Caco-2 (cell line): ENCODE data around the gene HDAC4. TPM values are rescaled to one million over a fixed set of nuclear protein-coding genes. Genes with fewer than 3 reads are reported as not detected.

Experiments used
- BruUV-seq: library from RNA; stranded (reverse); fragments of 400-500 nt; replicated peaks from 2 replicates; lab custom pipeline; 2021; lab: Mats Ljungman, UMichigan
- CTCF ChIA-PET: fragments of 300-600 bp; sonication (Branson Sonifier 250); formaldehyde crosslinking; loops from one replicate; lab custom pipeline; 2022; ENCODE audit warnings: antibody characterized with exemption; lab: Charles Lee
- POLR2A ChIA-PET: fragments of 300-600 bp; sonication (Branson Sonifier 250); formaldehyde crosslinking; loops from one replicate; lab custom pipeline; 2022; ENCODE audit warnings: antibody characterized with exemption; lab: Charles Lee
- DNase-seq, 2 experiments: peaks; one replicate each; pipeline versions ENCODE4 v3.0.0 to v3.0.0-alpha.2; 2020 to 2022
- H3K27me3 ChIP-seq: replicated peaks from 2 replicates; pipeline ENCODE4 v1.6.0; 2011; ENCODE audit warnings: low read length; ENCODE audit not compliant: control insufficient read depth, insufficient read depth
- H3K36me3 ChIP-seq: 2 replicates; pipeline ENCODE4 v1.5.1; 2011; ENCODE audit warnings: low read length; ENCODE audit not compliant: control insufficient read depth, insufficient read depth
- H3K4me1 ChIP-seq: fragments of 250-450 bp; sonication (Bioruptor Pico); 2 replicates; pipeline ENCODE4 v1.5.1; 2020; ENCODE audit warnings: mild to moderate bottlenecking
- H3K4me3 ChIP-seq: 2 replicates; pipeline ENCODE4 v1.5.1; 2011; ENCODE audit warnings: low read depth, mild to moderate bottlenecking, control low read depth, low read length
- H3K9me3 ChIP-seq: fragments of 250-450 bp; sonication (Bioruptor Pico); 2 replicates; pipeline ENCODE4 v1.5.1; 2020; ENCODE audit warnings: mild to moderate bottlenecking, moderate library complexity
- H3K27ac Mint-ChIP-seq: one replicate; pipeline ENCODE4 v1.8.0; 2022; ENCODE audit warnings: mixed read lengths; ENCODE audit not compliant: unreplicated experiment
- H3K27me3 Mint-ChIP-seq: one replicate; pipeline ENCODE4 v1.8.0; 2022; ENCODE audit warnings: mixed read lengths; ENCODE audit not compliant: insufficient read depth, unreplicated experiment
- H3K36me3 Mint-ChIP-seq: one replicate; pipeline ENCODE4 v1.8.0; 2022; ENCODE audit warnings: mild to moderate bottlenecking, mixed read lengths; ENCODE audit not compliant: insufficient read depth, unreplicated experiment
- H3K4me1 Mint-ChIP-seq: one replicate; pipeline ENCODE4 v1.8.0; 2022; ENCODE audit warnings: low read depth, mixed read lengths; ENCODE audit not compliant: unreplicated experiment
- H3K4me3 Mint-ChIP-seq: one replicate; pipeline ENCODE4 v1.8.0; 2022; ENCODE audit warnings: mild to moderate bottlenecking, moderate library complexity, mixed read lengths; ENCODE audit not compliant: unreplicated experiment
- H3K9me3 Mint-ChIP-seq: one replicate; pipeline ENCODE4 v1.8.0; 2022; ENCODE audit warnings: mixed read lengths; ENCODE audit not compliant: unreplicated experiment
- intact Hi-C: fragments of 100-400 bp; cut with micrococcal nuclease; formaldehyde crosslinking; loops from one replicate; pipeline ENCODE4 v1.10.0; 2022; ENCODE audit not compliant: unreplicated experiment
- total RNA-seq: library from RNA; stranded (reverse); gene quantifications from 2 replicates; pipeline ENCODE4 v1.2.3, GENCODE V29; 2022
- TF ChIP-seq, protein P1 (sequence below), 2 experiments: fragments of 200-600 bp in 1 of 2; IDR thresholded peaks; 1 replicate in 1 of 2; 2 replicates in 1 of 2; pipeline versions ENCODE4 v1.5.1 to v1.8.0; 2011 to 2022; ENCODE audit warnings: antibody characterized with exemption in 1 of 2, control low read depth in 1 of 2, inconsistent platforms in 1 of 2, low read depth in 1 of 2, low read length in 1 of 2, mild to moderate bottlenecking in 1 of 2, moderate library complexity in 1 of 2; ENCODE audit not compliant: insufficient read depth in 1 of 2, severe bottlenecking in 1 of 2, unreplicated experiment in 1 of 2

The HDAC4 gene
- total RNA-seq, 1 experiment from 2014 or later, result 15.5 TPM

DNA sequence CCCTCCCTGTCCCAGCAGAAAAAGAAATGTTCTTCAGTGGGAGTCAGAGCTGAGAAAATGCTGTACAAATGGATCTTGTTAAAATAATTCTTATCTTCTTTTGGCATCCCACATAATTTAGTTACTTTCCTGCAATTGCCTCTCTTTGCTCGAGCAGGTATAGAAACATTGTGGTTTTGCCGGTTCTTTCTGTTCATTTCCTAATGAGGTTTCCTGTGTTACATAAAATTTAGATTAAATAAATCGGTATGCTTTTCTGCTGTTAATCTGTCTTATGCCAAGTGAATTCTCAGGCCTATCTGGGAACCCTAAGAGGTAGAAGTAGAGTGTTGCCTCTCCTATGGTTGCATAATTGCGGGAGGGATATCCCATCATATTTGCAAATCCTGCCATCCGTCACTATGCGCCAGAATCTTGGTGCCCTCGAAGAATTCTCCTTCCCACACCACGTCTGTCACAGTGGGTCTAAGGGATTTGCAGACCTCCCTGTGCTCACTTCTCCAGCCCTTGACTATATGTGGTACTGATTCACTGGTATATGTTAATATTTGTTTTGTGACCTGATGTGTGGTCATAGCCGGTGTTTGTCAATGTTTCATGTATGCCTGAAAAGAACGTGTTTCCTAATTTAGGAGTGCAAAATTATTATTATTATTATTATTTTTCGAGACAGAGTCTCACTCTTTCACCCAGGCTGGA is 12.2 kb upstream of the HDAC4 start:
- CTCF ChIA-PET, result no interaction called here
- no peaks in the 10 kb centered on the region for H3K27me3 ChIP-seq
- no TSS peak for BruUV-seq

DNA sequence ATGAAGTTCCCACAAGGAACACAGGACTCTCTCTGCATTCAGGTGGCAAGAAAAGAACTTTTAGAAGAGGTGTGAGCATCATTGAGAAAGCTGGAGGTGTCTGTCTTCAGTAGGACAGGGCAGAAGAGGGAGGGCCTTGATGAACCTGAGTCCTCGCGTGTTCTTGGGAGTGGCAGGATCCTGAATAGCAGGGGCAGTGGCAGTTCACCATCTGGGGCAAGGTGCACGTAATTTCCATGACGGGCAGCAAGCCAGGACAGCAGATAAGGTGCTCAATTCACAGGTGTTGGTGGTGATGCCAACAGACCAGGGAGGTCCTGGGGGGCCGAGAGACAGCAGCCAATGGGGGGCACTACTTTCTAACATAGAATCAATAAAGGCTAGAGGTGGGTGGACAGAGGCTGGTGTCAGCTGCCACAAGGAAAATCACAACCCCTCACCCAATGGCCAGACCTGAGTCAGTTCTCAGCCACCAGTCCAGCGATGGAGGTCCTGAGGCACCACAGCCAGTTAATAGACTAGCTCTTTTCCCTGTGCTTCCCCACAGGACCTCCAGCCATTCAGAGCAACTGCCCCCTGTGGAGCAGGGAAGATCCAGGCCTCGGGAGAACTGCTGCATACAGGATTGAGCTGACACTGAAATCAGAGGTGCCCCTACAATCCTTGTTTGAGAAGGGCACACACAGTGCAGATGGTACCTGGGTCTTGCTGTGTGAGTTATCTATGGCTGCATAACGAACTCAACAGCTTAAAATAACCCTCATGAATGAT is 10.9 kb upstream of the HDAC4 start:
- H3K27ac Mint-ChIP-seq, result no peak overlapping the region
- no TSS peak for BruUV-seq

More for the DNA sequence above, 12.2 kb upstream of the HDAC4 start:
- H3K9me3 ChIP-seq, result no peaks in the 10 kb centered on the region
- peaks cover 8% of the 10 kb centered on the region for H3K27me3 Mint-ChIP-seq
- DNase-seq, result no peak
- H3K4me3 Mint-ChIP-seq, result no peak overlapping the region
- intact Hi-C loops, result no loop called here
- H3K4me1 ChIP-seq, result no peaks in the 10 kb centered on the region
- TF ChIP-seq, protein P1, sequence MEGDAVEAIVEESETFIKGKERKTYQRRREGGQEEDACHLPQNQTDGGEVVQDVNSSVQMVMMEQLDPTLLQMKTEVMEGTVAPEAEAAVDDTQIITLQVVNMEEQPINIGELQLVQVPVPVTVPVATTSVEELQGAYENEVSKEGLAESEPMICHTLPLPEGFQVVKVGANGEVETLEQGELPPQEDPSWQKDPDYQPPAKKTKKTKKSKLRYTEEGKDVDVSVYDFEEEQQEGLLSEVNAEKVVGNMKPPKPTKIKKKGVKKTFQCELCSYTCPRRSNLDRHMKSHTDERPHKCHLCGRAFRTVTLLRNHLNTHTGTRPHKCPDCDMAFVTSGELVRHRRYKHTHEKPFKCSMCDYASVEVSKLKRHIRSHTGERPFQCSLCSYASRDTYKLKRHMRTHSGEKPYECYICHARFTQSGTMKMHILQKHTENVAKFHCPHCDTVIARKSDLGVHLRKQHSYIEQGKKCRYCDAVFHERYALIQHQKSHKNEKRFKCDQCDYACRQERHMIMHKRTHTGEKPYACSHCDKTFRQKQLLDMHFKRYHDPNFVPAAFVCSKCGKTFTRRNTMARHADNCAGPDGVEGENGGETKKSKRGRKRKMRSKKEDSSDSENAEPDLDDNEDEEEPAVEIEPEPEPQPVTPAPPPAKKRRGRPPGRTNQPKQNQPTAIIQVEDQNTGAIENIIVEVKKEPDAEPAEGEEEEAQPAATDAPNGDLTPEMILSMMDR (IDR thresholded peaks at IDR 0.05; ENCODE audit: insufficient read depth in 1 of 2, low read depth in 1 of 2, low read length in 1 of 2, severe bottlenecking in 1 of 2, unreplicated experiment in 1 of 2), result no peak
- H3K9me3 Mint-ChIP-seq, result no peaks in the 10 kb centered on the region
- no peak overlapping the region for H3K27ac Mint-ChIP-seq
- H3K4me3 ChIP-seq, result no peak overlapping the region
- H3K4me1 Mint-ChIP-seq, result no peaks in the 10 kb centered on the region
- H3K36me3 ChIP-seq, result no peaks in the 10 kb centered on the region
- H3K36me3 Mint-ChIP-seq, result no peaks in the 10 kb centered on the region
- POLR2A ChIA-PET, result no interaction called here

DNA sequence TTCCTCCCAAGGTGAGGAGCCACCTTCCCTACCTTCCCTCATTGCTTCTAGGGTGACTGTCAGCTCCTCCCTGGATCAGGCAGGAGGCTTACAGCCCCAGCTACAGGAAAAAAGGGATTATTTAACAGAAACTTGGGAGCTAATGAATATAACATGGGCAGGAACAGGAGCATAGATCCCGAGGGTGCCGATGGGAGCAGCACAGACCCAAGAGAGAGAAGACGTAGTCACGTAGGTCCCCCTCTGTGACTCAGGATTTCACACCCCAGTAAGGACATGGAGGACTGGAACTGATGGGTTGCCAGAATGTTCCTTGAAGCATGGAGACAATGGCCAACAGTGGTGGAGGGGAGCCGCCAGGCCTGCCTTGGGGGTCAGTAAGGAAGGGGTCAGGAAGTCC is 10.3 kb upstream of the HDAC4 start:
- no peaks in the 10 kb centered on the region for H3K9me3 Mint-ChIP-seq
- no TSS peak for BruUV-seq

More for the DNA sequence above, 10.9 kb upstream of the HDAC4 start:
- Histone ChIP-seq H3K36me3 (no peaks in the 10 kb centered on the region), H3K9me3 (no peaks in the 10 kb centered on the region), H3K4me3 (no peak overlapping the region), H3K4me1 (no peaks in the 10 kb centered on the region), H3K27me3 (no peaks in the 10 kb centered on the region)
- POLR2A ChIA-PET, result no interaction called here
- intact Hi-C loops, result no loop called here
- TF ChIP-seq, protein P1 (IDR thresholded peaks at IDR 0.05; ENCODE audit: insufficient read depth in 1 of 2, low read depth in 1 of 2, low read length in 1 of 2, severe bottlenecking in 1 of 2, unreplicated experiment in 1 of 2), result no peak
- Mint-ChIP-seq H3K27me3 (peaks cover 5% of the 10 kb centered on the region), H3K9me3 (no peaks in the 10 kb centered on the region), H3K4me1 (no peaks in the 10 kb centered on the region), H3K4me3 (no peak overlapping the region), H3K36me3 (no peaks in the 10 kb centered on the region)
- no peak for DNase-seq
- CTCF ChIA-PET, result no interaction called here

More for the DNA sequence above, 10.3 kb upstream of the HDAC4 start:
- DNase-seq, result no peak
- no peaks in the 10 kb centered on the region for H3K4me1 Mint-ChIP-seq
- intact Hi-C loops, result no loop called here
- CTCF ChIA-PET, result no interaction called here
- H3K27me3 Mint-ChIP-seq, result peaks cover 5% of the 10 kb centered on the region
- TF ChIP-seq, protein P1 (IDR thresholded peaks at IDR 0.05; ENCODE audit: insufficient read depth in 1 of 2, low read depth in 1 of 2, low read length in 1 of 2, severe bottlenecking in 1 of 2, unreplicated experiment in 1 of 2), result no peak
- H3K36me3 Mint-ChIP-seq, result no peaks in the 10 kb centered on the region
- Histone ChIP-seq H3K36me3 (no peaks in the 10 kb centered on the region), H3K4me3 (no peak overlapping the region), H3K27me3 (no peaks in the 10 kb centered on the region), H3K9me3 (no peaks in the 10 kb centered on the region), H3K4me1 (no peaks in the 10 kb centered on the region)
- POLR2A ChIA-PET, result no interaction called here
- H3K27ac Mint-ChIP-seq, result no peak overlapping the region
- H3K4me3 Mint-ChIP-seq, result no peak overlapping the region
